ENCODE data around the gene LAMTOR3. TPM values are rescaled to one million over a fixed set of nuclear protein-coding genes. Genes with fewer than 3 reads are reported as not detected.

The LAMTOR3 gene
- total and polyA plus RNA-seq, 9 of the 15 experiments (the other 6 are each of a cell fraction or from before 2014, with no cell fraction given): 17.9 to 146 (median 59.4) TPM

DNA sequence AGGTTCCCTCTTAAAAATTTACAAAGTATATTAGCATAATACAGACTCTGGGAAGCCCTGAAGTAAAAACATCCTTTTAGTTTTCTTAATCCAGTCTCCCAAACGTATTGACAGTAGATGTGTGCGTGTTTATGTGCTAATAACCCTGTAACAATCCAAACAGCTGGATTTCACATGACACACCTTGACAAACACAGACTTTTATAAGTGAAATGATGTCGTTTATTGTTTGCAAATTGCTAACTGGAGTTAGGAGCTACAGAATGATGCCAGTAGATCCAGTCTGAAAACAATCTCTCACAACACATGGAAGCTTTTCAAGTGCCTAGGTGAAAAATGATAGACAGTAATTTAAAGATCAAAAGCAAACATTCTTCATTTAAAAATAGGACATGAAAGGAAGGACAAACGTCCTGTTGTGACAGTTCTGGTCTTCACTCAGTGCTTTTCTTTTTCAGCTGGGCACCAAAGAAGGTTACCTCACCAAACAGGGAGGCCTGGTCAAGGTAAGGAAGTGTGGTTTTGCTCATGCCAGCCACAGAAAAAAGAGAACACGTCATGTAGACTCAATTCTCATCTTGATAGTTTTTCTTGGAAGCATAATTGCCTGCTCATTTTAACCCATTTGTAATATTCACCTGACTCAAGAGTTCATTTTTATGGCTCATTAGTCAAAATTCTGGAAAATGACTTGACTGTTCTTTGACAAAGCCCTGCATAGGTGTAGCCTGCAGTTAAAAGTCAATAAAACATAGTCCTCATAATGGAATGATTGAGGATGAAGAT lies 32.9 kb downstream of the LAMTOR3 start:
- WGBS (ENCODE audit: insufficient coverage, low coverage, missing lambda C conversion rate): 14% methylated on average over 5 of the region's 5 CpGs
- ChIA-PET POLR2A (interaction anchor here (1.0 kb wide), 1 partner anchor 8 kb away, joined by 3 read pairs; no protein-coding TSS in a partner anchor), CTCF (ENCODE audit: low intra/inter-chr PET ratio) (interaction anchor here (1.0 kb wide), 1 partner anchor 8 kb away, joined by 3 read pairs; no protein-coding TSS in a partner anchor)
- H3K4me1 ChIP-seq (replicated peaks in 1 of 2; ENCODE audit: control insufficient read depth in 2 of 2, insufficient read depth in 2 of 2, low read length in 2 of 2): peaks cover 0 to 4% of the 10 kb centered on the region in 2 experiments; a peak in 1 of 5 replicates
- no peak overlapping the region for H3K27ac ChIP-seq (ENCODE audit: extremely low read depth, low read depth, low read length)
- H3K9me3 ChIP-seq (replicated peaks; ENCODE audit: control insufficient read depth, insufficient read depth, low read depth, low read length): no peaks in the 10 kb centered on the region
- FAIRE-seq: no peak
- no peak overlapping the region for H3K4me2 ChIP-seq (ENCODE audit: insufficient read depth, low read length)
- no peak overlapping the region for H3K4me3 ChIP-seq
- no peak overlapping the region for H2AFZ ChIP-seq (ENCODE audit: low read depth, low read length)
- DNase-seq (ENCODE audit: extremely low read depth in 1 of 4, low spot score in 3 of 4): no peak
- no peak for ATAC-seq
- H3K27me3 ChIP-seq (ENCODE audit: control insufficient read depth in 2 of 2, insufficient read depth in 2 of 2, low read length in 2 of 2): no peaks in the 10 kb centered on the region
- no peak overlapping the region for H3K9ac ChIP-seq (ENCODE audit: insufficient read depth in 1 of 2, low read depth in 2 of 2, low read length in 2 of 2)
- H3K79me2 ChIP-seq (ENCODE audit: control insufficient read depth, insufficient read depth, low read length): no peaks in the 10 kb centered on the region
- intact Hi-C loops (cut with micrococcal nuclease) (no loop called here), in situ Hi-C loops (cut with MboI) (no loop called here)
- no peaks in the 10 kb centered on the region for H3K36me3 ChIP-seq (ENCODE audit: control insufficient read depth, insufficient read depth, low read length)
- no peaks in the 10 kb centered on the region for H3K9me1 ChIP-seq (ENCODE audit: control insufficient read depth, insufficient read depth, low read length)
- no TSS peak for BruUV-seq (replicated peaks)
- no peaks in the 10 kb centered on the region for H4K20me1 ChIP-seq (replicated peaks; ENCODE audit: control insufficient read depth, insufficient read depth, low read length)
- TF ChIP-seq, protein P1, sequence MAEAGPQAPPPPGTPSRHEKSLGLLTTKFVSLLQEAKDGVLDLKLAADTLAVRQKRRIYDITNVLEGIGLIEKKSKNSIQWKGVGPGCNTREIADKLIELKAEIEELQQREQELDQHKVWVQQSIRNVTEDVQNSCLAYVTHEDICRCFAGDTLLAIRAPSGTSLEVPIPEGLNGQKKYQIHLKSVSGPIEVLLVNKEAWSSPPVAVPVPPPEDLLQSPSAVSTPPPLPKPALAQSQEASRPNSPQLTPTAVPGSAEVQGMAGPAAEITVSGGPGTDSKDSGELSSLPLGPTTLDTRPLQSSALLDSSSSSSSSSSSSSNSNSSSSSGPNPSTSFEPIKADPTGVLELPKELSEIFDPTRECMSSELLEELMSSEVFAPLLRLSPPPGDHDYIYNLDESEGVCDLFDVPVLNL (CRISPR knock-in tag; IDR thresholded peaks at IDR 0.05; ENCODE audit: low read depth): no peak
- TF ChIP-seq SMARCB1 (IDR thresholded peaks at IDR 0.05; ENCODE audit: insufficient read length, low read depth): no peak
- no peak for TF ChIP-seq PATZ1 (CRISPR knock-in tag; IDR thresholded peaks at IDR 0.05; ENCODE audit: borderline replicate concordance)
- TF ChIP-seq, protein P2, sequence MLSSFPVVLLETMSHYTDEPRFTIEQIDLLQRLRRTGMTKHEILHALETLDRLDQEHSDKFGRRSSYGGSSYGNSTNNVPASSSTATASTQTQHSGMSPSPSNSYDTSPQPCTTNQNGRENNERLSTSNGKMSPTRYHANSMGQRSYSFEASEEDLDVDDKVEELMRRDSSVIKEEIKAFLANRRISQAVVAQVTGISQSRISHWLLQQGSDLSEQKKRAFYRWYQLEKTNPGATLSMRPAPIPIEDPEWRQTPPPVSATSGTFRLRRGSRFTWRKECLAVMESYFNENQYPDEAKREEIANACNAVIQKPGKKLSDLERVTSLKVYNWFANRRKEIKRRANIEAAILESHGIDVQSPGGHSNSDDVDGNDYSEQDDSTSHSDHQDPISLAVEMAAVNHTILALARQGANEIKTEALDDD (IDR thresholded peaks at IDR 0.05): no peak
- no peak for TF ChIP-seq ARID3B (CRISPR knock-in tag; IDR thresholded peaks at IDR 0.05; ENCODE audit: borderline replicate concordance)
- TF ChIP-seq FIP1L1 (IDR thresholded peaks at IDR 0.05; ENCODE audit: low read depth, low read length, poor library complexity, severe bottlenecking): no peak
- no peak for TF ChIP-seq ADNP (tag; IDR thresholded peaks at IDR 0.05)
- TF ChIP-seq BHLHE40 (IDR thresholded peaks at IDR 0.05; ENCODE audit: low read length): no peak
- TF ChIP-seq ZNF695 (CRISPR knock-in tag; IDR thresholded peaks at IDR 0.05): no peak
- TF ChIP-seq HDAC1 (IDR thresholded peaks at IDR 0.05): no peak
- no peak for TF ChIP-seq SREBF2 (CRISPR knock-in tag; IDR thresholded peaks at IDR 0.05)
- no peak for TF ChIP-seq TCF15 (CRISPR knock-in tag; IDR thresholded peaks at IDR 0.05)
